Central memory CD8-positive, alpha-beta T cell (primary cell): ENCODE data around the gene XPO6.
"Not testable (repeated sequence)": the region's sequence is repeated elsewhere in the genome, so short reads cannot be mapped to it uniquely, and the experiment has no call there.

Experiments
- ATAC-seq: fragments of 150-1000 bp; cut with Tn5 transposase; replicated peaks from 2 replicates; pipeline ENCODE4 v1.10.0; 2022; ENCODE audit warnings: mild to moderate bottlenecking, moderate FRiP score, moderate number of reproducible peaks; ENCODE audit not compliant: poor library complexity, severe bottlenecking; ENCODE audit errors: extremely low read depth
- DNase-seq, 2 donors: peaks; one replicate each; pipeline ENCODE4 v3.0.0; 2021; ENCODE audit warnings: low spot score in 2 of 2
- H3K27ac Mint-ChIP-seq: one replicate; pipeline ENCODE4 v1.8.0; 2022; ENCODE audit warnings: low read depth, mild to moderate bottlenecking, moderate library complexity, mixed read lengths
- H3K27me3 Mint-ChIP-seq: one replicate; pipeline ENCODE4 v1.8.0; 2022; ENCODE audit warnings: mixed read lengths
- H3K36me3 Mint-ChIP-seq: one replicate; pipeline ENCODE4 v1.8.0; 2022; ENCODE audit warnings: mild to moderate bottlenecking, moderate library complexity, mixed read lengths; ENCODE audit not compliant: insufficient read depth
- H3K4me1 Mint-ChIP-seq: one replicate; pipeline ENCODE4 v1.8.0; 2022; ENCODE audit warnings: mixed read lengths
- H3K4me3 Mint-ChIP-seq: one replicate; pipeline ENCODE4 v1.8.0; 2022; ENCODE audit warnings: mild to moderate bottlenecking, moderate library complexity, mixed read lengths
- H3K9me3 Mint-ChIP-seq: one replicate; pipeline ENCODE4 v1.8.0; 2022; ENCODE audit warnings: mixed read lengths

The XPO6 gene

GRCh38 chr16:28223909-28224308 lies 12.1 kb upstream of the XPO6 start:
- H3K36me3 Mint-ChIP-seq, DNase-seq, ATAC-seq, H3K27ac Mint-ChIP-seq, H3K4me3 Mint-ChIP-seq, H3K4me1 Mint-ChIP-seq, H3K27me3 Mint-ChIP-seq, H3K9me3 Mint-ChIP-seq: not testable (repeated sequence)

GRCh38 chr16:28219777-28220176 lies 8.0 kb upstream of the XPO6 start:
- not testable (repeated sequence) for DNase-seq, H3K4me1 Mint-ChIP-seq, ATAC-seq, H3K36me3 Mint-ChIP-seq, H3K27ac Mint-ChIP-seq, H3K9me3 Mint-ChIP-seq, H3K4me3 Mint-ChIP-seq, H3K27me3 Mint-ChIP-seq

GRCh38 chr16:28219282-28219681 lies 7.5 kb upstream of the XPO6 start:
- Mint-ChIP-seq H3K9me3 (no peaks in the 10 kb centered on the region), H3K27ac (no peak overlapping the region), H3K4me1 (no peaks in the 10 kb centered on the region), H3K36me3 (no peaks in the 10 kb centered on the region), H3K27me3 (no peaks in the 10 kb centered on the region), H3K4me3 (no peak overlapping the region)
- DNase-seq, result no peak
- ATAC-seq, result no peak

- DNase-seq, result peak; percentile 32 to 62
- H3K4me1 Mint-ChIP-seq, result no peaks in the 10 kb centered on the region
- H3K27me3 Mint-ChIP-seq, result no peaks in the 10 kb centered on the region
- H3K9me3 Mint-ChIP-seq, result no peaks in the 10 kb centered on the region
- no peak overlapping the region for H3K27ac Mint-ChIP-seq
- ATAC-seq, result peak; percentile 100
- no peaks in the 10 kb centered on the region for H3K36me3 Mint-ChIP-seq
- H3K4me3 Mint-ChIP-seq, result no peak overlapping the region
Measured at GRCh38 chr16:28218109-28218508, 6.3 kb upstream of the XPO6 start.

- ATAC-seq (no peak), DNase-seq (no peak)
- no peaks in the 10 kb centered on the region for H3K27me3 Mint-ChIP-seq
- H3K4me1 Mint-ChIP-seq, result peaks cover under 1% of the 10 kb centered on the region
- H3K4me3 Mint-ChIP-seq, result no peak overlapping the region
- H3K9me3 Mint-ChIP-seq, result peaks cover under 1% of the 10 kb centered on the region
- H3K36me3 Mint-ChIP-seq, result no peaks in the 10 kb centered on the region
- no peak overlapping the region for H3K27ac Mint-ChIP-seq
Measured at GRCh38 chr16:28217326-28217725, 5.6 kb upstream of the XPO6 start.

GRCh38 chr16:28213396-28213795 lies 1.6 kb upstream of the XPO6 start:
- Mint-ChIP-seq H3K9me3 (peaks cover 5% of the 10 kb centered on the region), H3K4me3 (no peak overlapping the region), H3K27ac (no peak overlapping the region), H3K27me3 (no peaks in the 10 kb centered on the region), H3K4me1 (peaks cover 31% of the 10 kb centered on the region), H3K36me3 (peaks cover 11% of the 10 kb centered on the region)
- DNase-seq (no peak), ATAC-seq (no peak)

- no peak for ATAC-seq
- Mint-ChIP-seq H3K9me3 (peaks cover 5% of the 10 kb centered on the region), H3K27me3 (no peaks in the 10 kb centered on the region), H3K27ac (peak overlapping the region; percentile 77), H3K4me1 (peaks cover 39% of the 10 kb centered on the region), H3K36me3 (peaks cover 18% of the 10 kb centered on the region), H3K4me3 (peak overlapping the region; percentile 83)
- no peak for DNase-seq
Measured at GRCh38 chr16:28212532-28212873, 738 bp upstream of the XPO6 start.

- Mint-ChIP-seq H3K27me3 (no peaks in the 10 kb centered on the region), H3K36me3 (peaks cover 25% of the 10 kb centered on the region), H3K27ac (peak overlapping the region; percentile 61), H3K4me1 (peaks cover 46% of the 10 kb centered on the region), H3K4me3 (peak overlapping the region; percentile 83), H3K9me3 (peaks cover 5% of the 10 kb centered on the region)
- DNase-seq (peak; percentile 21 to 27), ATAC-seq (peak; percentile 48)
Measured at GRCh38 chr16:28210979-28211588, 681 bp downstream of the XPO6 start.

- peak overlapping the region; percentile 61 for H3K27ac Mint-ChIP-seq
- H3K4me3 Mint-ChIP-seq, result peak overlapping the region; percentile 83
- peaks cover 25% of the 10 kb centered on the region for H3K36me3 Mint-ChIP-seq
- no peak for DNase-seq
- ATAC-seq, result no peak
- H3K4me1 Mint-ChIP-seq, result peaks cover 46% of the 10 kb centered on the region
- peaks cover 5% of the 10 kb centered on the region for H3K9me3 Mint-ChIP-seq
- no peaks in the 10 kb centered on the region for H3K27me3 Mint-ChIP-seq
Measured at GRCh38 chr16:28210264-28210663, 1.5 kb downstream of the XPO6 start.

GRCh38 chr16:28208824-28209223 lies 2.9 kb downstream of the XPO6 start:
- Mint-ChIP-seq H3K9me3 (peaks cover 5% of the 10 kb centered on the region), H3K4me3 (peak overlapping the region; percentile 83), H3K4me1 (peaks cover 46% of the 10 kb centered on the region), H3K36me3 (peaks cover 25% of the 10 kb centered on the region), H3K27me3 (no peaks in the 10 kb centered on the region), H3K27ac (no peak overlapping the region)
- no peak for ATAC-seq
- no peak for DNase-seq

- Mint-ChIP-seq H3K4me3 (peak overlapping the region; percentile 83), H3K27ac (peak overlapping the region; percentile 49), H3K9me3 (peaks cover 5% of the 10 kb centered on the region), H3K4me1 (peaks cover 46% of the 10 kb centered on the region), H3K36me3 (peaks cover 25% of the 10 kb centered on the region), H3K27me3 (no peaks in the 10 kb centered on the region)
- ATAC-seq (no peak), DNase-seq (no peak)
Measured at GRCh38 chr16:28208131-28208530, 3.6 kb downstream of the XPO6 start.

GRCh38 chr16:28207399-28207798 lies 4.4 kb downstream of the XPO6 start:
- peak overlapping the region; percentile 49 for H3K27ac Mint-ChIP-seq
- H3K4me1 Mint-ChIP-seq, result peaks cover 46% of the 10 kb centered on the region
- peaks cover 5% of the 10 kb centered on the region for H3K9me3 Mint-ChIP-seq
- peaks cover 25% of the 10 kb centered on the region for H3K36me3 Mint-ChIP-seq
- no peak for ATAC-seq
- peak overlapping the region; percentile 42 for H3K4me3 Mint-ChIP-seq
- no peak for DNase-seq
- H3K27me3 Mint-ChIP-seq, result no peaks in the 10 kb centered on the region

- Mint-ChIP-seq H3K36me3 (peaks cover 30% of the 10 kb centered on the region), H3K4me1 (peaks cover 44% of the 10 kb centered on the region), H3K9me3 (no peaks in the 10 kb centered on the region), H3K27ac (no peak overlapping the region), H3K4me3 (no peak overlapping the region), H3K27me3 (no peaks in the 10 kb centered on the region)
- ATAC-seq (no peak), DNase-seq (no peak)
Measured at GRCh38 chr16:28205974-28206373, 5.8 kb downstream of the XPO6 start.
